HepG2 (cell line): Measurements from ENCODE around the gene CCDC181. TPM values are rescaled to one million over a fixed set of nuclear protein-coding genes. Genes with fewer than 3 reads are reported as not detected.
A peak's percentile ranks its signal among the peaks of the same experiment; 100 is the strongest.

Experiments
- AHR ChIP-seq: IDR thresholded peaks from 2 replicates; pipeline ENCODE4 v1.6.1; 2018; ENCODE audit warnings: missing genetic modification reagents, missing compliant biosample characterization
- FOXC1 ChIP-seq: sonication (generic); formaldehyde crosslinking; IDR thresholded peaks from 2 replicates; pipeline ENCODE4 v1.8.0; 2022; ENCODE audit warnings: mild to moderate bottlenecking, missing genetic modification reagents, borderline replicate concordance
- FOXP4 ChIP-seq: sonication (generic); formaldehyde crosslinking; IDR thresholded peaks from 2 replicates; pipeline ENCODE4 v1.4.0; 2020; ENCODE audit warnings: missing genetic modification reagents
- HDAC1 ChIP-seq: sonication (generic); formaldehyde crosslinking; IDR thresholded peaks from 2 replicates; pipeline ENCODE4 v1.5.1; 2020; ENCODE audit warnings: mild to moderate bottlenecking, missing genetic modification reagents
- HOXA9 ChIP-seq: sonication (generic); formaldehyde crosslinking; IDR thresholded peaks from 2 replicates; pipeline ENCODE4 v1.8.1; 2022; ENCODE audit warnings: missing genetic modification reagents, mild to moderate bottlenecking, moderate library complexity, borderline replicate concordance
- HOXD1 ChIP-seq: sonication (generic); formaldehyde crosslinking; IDR thresholded peaks from 2 replicates; pipeline ENCODE4 v1.5.0; 2020; ENCODE audit warnings: missing genetic modification reagents
- MTA1 ChIP-seq: sonication (generic); formaldehyde crosslinking; IDR thresholded peaks from 2 replicates; pipeline ENCODE4 v1.4.0; 2020; ENCODE audit warnings: missing genetic modification reagents, mild to moderate bottlenecking, borderline replicate concordance
- PAWR ChIP-seq: sonication (generic); formaldehyde crosslinking; IDR thresholded peaks from 2 replicates; pipeline ENCODE4 v1.4.0; 2020; ENCODE audit warnings: missing genetic modification reagents, mild to moderate bottlenecking, borderline replicate concordance
- PRMT3 ChIP-seq: sonication (generic); formaldehyde crosslinking; IDR thresholded peaks from 2 replicates; pipeline ENCODE4 v1.8.1; 2022; ENCODE audit warnings: low read depth, mild to moderate bottlenecking, moderate library complexity, missing genetic modification reagents, borderline replicate concordance
- SATB2 ChIP-seq: sonication (generic); formaldehyde crosslinking; IDR thresholded peaks from 2 replicates; pipeline ENCODE4 v1.5.0; 2020; ENCODE audit warnings: missing genetic modification reagents
- SMAD1 ChIP-seq: sonication (generic); formaldehyde crosslinking; IDR thresholded peaks from 2 replicates; pipeline ENCODE4 v1.4.0; 2020; ENCODE audit warnings: missing genetic modification reagents, low read depth, mild to moderate bottlenecking, borderline replicate concordance
- TBX3 ChIP-seq: fragments of 450-650 bp; IDR thresholded peaks from 2 replicates; pipeline ENCODE4 v1.6.1; 2017; ENCODE audit warnings: antibody characterized with exemption, mild to moderate bottlenecking, inconsistent platforms, borderline replicate concordance
- TEF ChIP-seq: sonication (generic); formaldehyde crosslinking; IDR thresholded peaks from 2 replicates; pipeline ENCODE4 v1.5.0; 2020; ENCODE audit warnings: missing genetic modification reagents
- TOPORS ChIP-seq: sonication (generic); formaldehyde crosslinking; IDR thresholded peaks from 2 replicates; pipeline ENCODE4 v1.8.0; 2023; ENCODE audit warnings: mild to moderate bottlenecking, missing genetic modification reagents
- ZFY ChIP-seq: sonication (generic); formaldehyde crosslinking; IDR thresholded peaks from 2 replicates; pipeline ENCODE4 v1.4.0; 2020; ENCODE audit warnings: missing genetic modification reagents
- ZHX2 ChIP-seq, 2 experiments: sonication (generic) in 1 of 2; formaldehyde crosslinking in 1 of 2; IDR thresholded peaks; 2 replicates each; pipeline versions ENCODE4 v1.6.1 to v1.9.0; 2014 to 2022; ENCODE audit warnings: antibody characterized with exemption in 1 of 2, borderline replicate concordance in 1 of 2, inconsistent platforms in 1 of 2, low read depth in 1 of 2, missing genetic modification reagents in 1 of 2
- ZMYM2 ChIP-seq: sonication (generic); formaldehyde crosslinking; IDR thresholded peaks from 2 replicates; pipeline ENCODE4 v1.8.0; 2022; ENCODE audit warnings: mild to moderate bottlenecking, missing genetic modification reagents
- ZNF513 ChIP-seq: sonication (generic); formaldehyde crosslinking; conservative IDR thresholded peaks from 2 replicates; pipeline ENCODE4 v1.5.0; 2020; ENCODE audit warnings: missing genetic modification reagents
- ZSCAN31 ChIP-seq: sonication (generic); formaldehyde crosslinking; IDR thresholded peaks from 2 replicates; pipeline ENCODE4 v1.5.0; 2020; ENCODE audit warnings: low read depth, mild to moderate bottlenecking, missing genetic modification reagents
- polyA plus RNA-seq, 8 experiments: library from polyadenylated mRNA; depleted of rRNA in 3 of 8; stranded (reverse) in 7 of 8; unstranded in 1 of 8; fragments of >200 nt; fragmentation: Illumina TruSeq in 4 of 8; extraction: Trizol in 4 of 8; gene quantifications; 2 replicates each; pipeline versions ENCODE4 v1.2.1 to v1.2.3, GENCODE V29; 2011 to 2016; ENCODE audit warnings: low read depth in 4 of 8, missing spikeins in 1 of 8, mixed read lengths in 1 of 8; ENCODE audit not compliant: insufficient read depth in 1 of 8
- total RNA-seq, 5 experiments: library from RNA; depleted of rRNA; stranded (reverse); fragments of >200 nt; fragmentation: Illumina TruSeq; extraction: Trizol; gene quantifications; 2 replicates each; pipeline ENCODE4 v1.2.3, GENCODE V29; 2016; ENCODE audit warnings: low read depth in 1 of 5

Gene CCDC181
- total and polyA plus RNA-seq, 2 of the 13 experiments (the other 11 are each of a cell fraction or from before 2014, with no cell fraction given) = 0.07 TPM; not detected in 1

GRCh38 chr1:169460191-169460833, 33.0 kb upstream of the CCDC181 start (continued):
- TF ChIP-seq FOXC1 (CRISPR knock-in tag) = 0 out of 2 replicates have a peak, but pooled peaks have one; percentile 32
- no peak for TF ChIP-seq ZHX2 (IDR thresholded peaks at IDR 0.05; ENCODE audit: low read depth)
- TF ChIP-seq ZHX2 (CRISPR knock-in tag; IDR thresholded peaks at IDR 0.05; ENCODE audit: borderline replicate concordance) = 0 out of 2 replicates have a peak, but pooled peaks have one; percentile 49
- TF ChIP-seq MTA1 (CRISPR knock-in tag) = no peak
- no peak for TF ChIP-seq HDAC1
- no peak for TF ChIP-seq HOXD1
- TF ChIP-seq SMAD1 (CRISPR knock-in tag) = no peak
- peak; percentile 53; the same call in 1 of the 2 replicates for TF ChIP-seq SATB2 (CRISPR knock-in tag)
- no peak for TF ChIP-seq TBX3
- TF ChIP-seq ZMYM2 (CRISPR knock-in tag) = no peak
- no peak for TF ChIP-seq HOXA9 (CRISPR knock-in tag)
- TF ChIP-seq ZFY (CRISPR knock-in tag) = peak; percentile 39; the same call in 1 of the 2 replicates
- TF ChIP-seq ZNF513 (CRISPR knock-in tag) = no peak
- peak; percentile 30; the same call in 1 of the 2 replicates for TF ChIP-seq FOXP4 (CRISPR knock-in tag)
- no peak for TF ChIP-seq AHR (CRISPR knock-in tag)
- no peak for TF ChIP-seq PRMT3
- TF ChIP-seq PAWR (CRISPR knock-in tag) = no peak
- no peak for TF ChIP-seq TOPORS
- TF ChIP-seq TEF (CRISPR knock-in tag) = no peak
- no peak for TF ChIP-seq ZSCAN31 (CRISPR knock-in tag)
